T47D (cell line): ENCODE results near the gene HECW1.

Experiments
- DNase-seq, 2 experiments: peaks; one replicate each; pipeline versions ENCODE4 v3.0.0 to v3.0.0-alpha.2; 2011 to 2012; ENCODE audit warnings: low read depth in 1 of 2, low spot score in 1 of 2
- JUND ChIP-seq: IDR thresholded peaks from 2 replicates; pipeline ENCODE4 v1.6.1; 2012; ENCODE audit warnings: low read depth
- in situ Hi-C: cut with HindIII; loops from 2 replicates; pipeline ENCODE4 v1.10.0; 2016; ENCODE audit warnings: low sequenced_read_pairs, low pct_unique_long_range_greater_than_20kb

The HECW1 gene

GRCh38 chr7:43140186-43140585, 27.7 kb downstream of the HECW1 start:
- no peak for TF ChIP-seq JUND
- in situ Hi-C loops, result no loop called here
- DNase-seq, result no peak

GRCh38 chr7:43141091-43141490, 28.6 kb downstream of the HECW1 start:
- no peak for TF ChIP-seq JUND
- DNase-seq, result peak in 1 of 2 experiments; percentile 22
- in situ Hi-C loops, result no loop called here

DNA sequence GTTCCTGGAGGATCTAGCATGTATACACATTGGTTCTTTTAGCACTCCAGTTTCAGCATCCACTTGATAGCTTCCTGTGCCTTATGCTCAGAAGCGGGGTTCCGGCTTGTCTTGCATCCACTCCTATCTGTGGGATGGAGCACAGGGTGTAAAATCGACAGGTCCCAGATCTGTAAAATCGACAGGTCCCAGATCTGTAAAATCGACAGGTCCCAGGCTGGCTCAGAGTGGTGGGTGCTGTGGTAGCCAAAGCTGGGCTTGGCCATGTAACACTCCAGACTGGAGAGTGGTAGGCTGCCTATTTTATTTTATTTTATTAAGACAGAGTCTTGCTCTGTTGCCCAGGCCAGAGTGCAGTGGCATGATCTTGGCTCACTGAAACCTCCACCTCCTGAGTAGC, 30.3 kb downstream of the HECW1 start:
- in situ Hi-C loops, result no loop called here
- TF ChIP-seq JUND, result no peak
- no peak for DNase-seq

GRCh38 chr7:43143918-43144589, 31.6 kb downstream of the HECW1 start:
- TF ChIP-seq JUND, result no peak
- in situ Hi-C loops, result no loop called here
- DNase-seq, result no peak

GRCh38 chr7:43148161-43148731, 35.8 kb downstream of the HECW1 start:
- DNase-seq, result no peak
- in situ Hi-C loops, result no loop called here
- no peak for TF ChIP-seq JUND

DNA sequence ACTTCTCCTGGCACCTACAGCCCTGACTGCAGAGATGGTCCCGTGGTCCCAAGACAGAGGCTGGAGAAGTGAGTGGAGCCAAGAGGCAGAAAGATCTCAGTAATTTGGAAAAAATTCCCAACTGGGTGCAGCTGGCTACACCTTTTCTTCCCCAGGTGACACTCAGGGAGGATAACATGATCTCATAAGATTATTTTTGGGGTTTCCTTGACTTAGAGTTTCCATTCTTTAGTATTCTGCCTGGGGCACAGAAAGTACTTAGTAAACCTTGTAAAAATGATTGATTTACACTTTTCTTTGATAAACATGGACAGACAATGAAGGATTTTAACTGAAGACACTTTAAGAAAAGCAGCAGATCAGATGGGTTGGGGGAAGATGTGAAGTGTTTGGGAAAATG, 38.6 kb downstream of the HECW1 start:
- in situ Hi-C loops, result no loop called here
- no peak for TF ChIP-seq JUND
- no peak for DNase-seq

DNA sequence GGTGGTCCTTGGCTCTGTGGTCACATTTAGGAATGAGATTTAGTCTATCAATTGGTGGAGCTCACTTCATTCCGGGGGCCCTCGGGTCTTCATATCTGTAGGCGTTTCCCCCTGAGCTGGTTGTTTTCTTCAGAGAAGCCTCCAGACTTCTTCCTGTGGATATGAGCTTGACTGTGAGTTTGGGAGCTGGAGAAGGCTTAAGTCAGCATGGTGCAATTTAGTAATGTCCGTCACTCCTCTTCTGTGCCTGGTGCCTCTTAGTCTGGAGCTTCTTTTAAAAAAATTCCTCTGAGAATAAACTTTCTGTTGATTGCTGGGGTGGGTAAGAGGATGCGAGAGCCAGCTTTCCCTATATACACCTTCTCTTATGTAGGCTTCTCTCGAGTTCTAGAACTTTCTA, 40.2 kb downstream of the HECW1 start:
- DNase-seq, result no peak
- in situ Hi-C loops, result no loop called here
- no peak for TF ChIP-seq JUND

DNA sequence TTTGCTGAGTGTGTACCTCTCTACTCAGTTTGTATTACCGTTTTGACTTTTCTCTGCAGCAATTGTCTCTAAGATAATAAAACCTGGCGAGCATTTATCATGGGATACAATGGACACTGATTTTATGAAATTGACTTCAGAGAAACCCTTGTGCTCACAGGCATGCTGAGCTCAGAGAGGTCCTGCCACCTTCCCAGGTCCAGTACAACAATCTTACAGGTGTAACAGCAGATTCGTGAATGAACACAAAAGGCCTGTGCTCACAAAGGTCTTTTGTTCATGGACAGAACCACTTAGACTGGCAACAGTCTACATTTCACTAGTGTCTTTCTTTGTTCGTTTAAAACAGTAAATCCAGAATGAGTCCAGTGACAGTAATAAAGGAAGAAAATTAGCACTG, 43.2 kb downstream of the HECW1 start:
- in situ Hi-C loops, result no loop called here
- no peak for DNase-seq
- TF ChIP-seq JUND, result no peak

DNA sequence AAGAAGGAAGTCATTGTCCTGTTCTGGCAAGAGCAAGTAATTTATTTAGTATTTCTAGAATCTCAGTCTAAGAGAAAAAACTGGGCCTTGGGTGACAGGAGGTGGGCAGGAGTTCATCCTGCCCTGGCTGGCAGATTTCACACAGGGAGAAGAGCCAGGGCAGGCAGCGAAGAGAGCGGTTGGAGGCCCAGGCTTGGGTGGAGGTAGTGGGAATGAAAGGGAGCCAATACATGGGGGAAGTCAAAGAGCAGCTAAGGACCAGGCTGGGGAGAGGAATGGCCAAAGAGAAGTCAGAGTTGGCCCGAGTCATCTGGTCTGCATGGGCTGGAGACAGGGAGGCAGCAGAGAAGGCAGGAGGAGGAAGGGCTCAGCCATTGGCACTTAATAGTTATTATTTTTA, 51.4 kb downstream of the HECW1 start:
- no peak for DNase-seq
- no peak for TF ChIP-seq JUND
- in situ Hi-C loops, result no loop called here

DNA sequence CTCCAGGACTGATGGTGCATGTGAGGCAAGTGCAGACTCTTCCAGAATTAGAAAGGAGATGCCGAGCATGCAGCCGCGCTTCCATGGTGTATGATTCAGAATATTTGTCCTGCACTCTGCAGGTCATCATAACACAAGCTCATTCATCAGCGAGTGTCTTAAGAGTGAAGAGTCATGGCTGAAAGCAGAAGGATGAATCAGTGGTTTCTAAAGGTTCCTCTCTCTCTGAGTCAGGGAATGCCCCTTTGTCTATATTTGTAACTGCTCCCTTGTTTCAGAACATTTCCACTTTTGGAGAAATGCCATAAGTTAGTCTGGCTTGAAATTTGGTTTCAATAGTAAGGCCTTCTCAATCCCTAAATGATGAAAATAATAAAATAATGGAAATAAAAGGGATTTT, 52.3 kb downstream of the HECW1 start:
- in situ Hi-C loops, result no loop called here
- no peak for TF ChIP-seq JUND
- DNase-seq, result no peak

- DNase-seq, result no peak
- TF ChIP-seq JUND, result no peak
- in situ Hi-C loops, result no loop called here
These were observed 54.2 kb downstream of the HECW1 start for GRCh38 chr7:43166686-43167085.

GRCh38 chr7:43169076-43169475, 56.6 kb downstream of the HECW1 start:
- in situ Hi-C loops, result no loop called here
- no peak for DNase-seq
- TF ChIP-seq JUND, result no peak

DNA sequence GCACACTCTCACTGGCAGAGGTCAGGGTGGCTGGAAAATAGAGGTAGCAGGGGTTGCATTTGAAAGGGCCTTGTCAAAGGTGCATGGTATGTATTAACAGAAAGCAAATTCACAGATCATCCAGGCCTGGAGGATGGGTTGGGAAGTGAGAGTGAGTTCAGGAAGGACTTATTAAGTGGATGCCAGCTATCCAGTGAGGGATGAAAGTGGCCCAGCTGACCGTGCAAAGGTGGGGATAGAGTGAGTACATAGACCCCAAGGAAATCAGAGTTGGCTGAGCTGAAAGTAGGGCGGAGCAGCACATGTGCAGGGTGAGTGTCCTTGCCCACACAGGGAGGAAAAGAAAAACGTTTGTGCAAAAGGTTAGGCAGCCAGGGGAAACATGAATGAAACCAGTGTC, 58.1 kb downstream of the HECW1 start:
- TF ChIP-seq JUND, result no peak
- in situ Hi-C loops, result no loop called here
- DNase-seq, result no peak
